SK-N-SH (cell line): ENCODE measurements around the gene ITGBL1.

ENCODE experiments used
- CTCF ChIP-seq: fragments of 200-600 bp; sonication (generic); IDR thresholded peaks from 2 replicates; pipeline ENCODE4 v1.6.1; 2017; ENCODE audit warnings: antibody characterized with exemption, mild to moderate bottlenecking, moderate library complexity
- MXI1 ChIP-seq: IDR thresholded peaks from 2 replicates; pipeline ENCODE4 v1.6.1; 2012; ENCODE audit warnings: mild to moderate bottlenecking, low read depth, low read length, improper control_type of control experiment

- TF ChIP-seq CTCF (no peak), MXI1 (no peak)
Observed at GRCh38 chr13:101415358-101416174, 36.9 kb upstream of the ITGBL1 start.
